Measurements from ENCODE around the gene BLNK. TPM values are rescaled to one million over a fixed set of nuclear protein-coding genes. Genes with fewer than 3 reads are reported as not detected.
A peak's percentile ranks its signal among the peaks of the same experiment; 100 is the strongest.

Gene BLNK
- total RNA-seq, 1 donor from 2014 or later: not detected

DNA sequence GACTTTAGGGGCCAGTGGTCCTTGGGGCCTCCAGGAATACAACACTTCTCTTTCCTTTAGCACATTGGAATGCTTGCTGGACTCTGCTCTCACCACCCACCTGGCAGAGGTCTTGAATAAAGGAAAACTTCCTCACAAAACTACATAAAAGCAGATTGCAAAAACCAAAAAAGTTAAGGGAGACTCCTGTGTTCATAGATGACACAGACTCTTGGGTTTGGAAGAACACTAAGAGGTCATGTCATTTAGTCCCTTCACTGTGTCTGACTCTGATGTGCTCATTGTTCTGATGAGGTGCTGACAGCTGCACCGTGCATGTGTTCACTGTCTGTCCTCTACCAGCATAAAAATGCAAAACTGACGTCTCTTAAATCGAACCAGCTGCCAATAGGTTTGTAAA, 11.4 kb downstream of the BLNK start:
- no peak for DNase-seq

DNA sequence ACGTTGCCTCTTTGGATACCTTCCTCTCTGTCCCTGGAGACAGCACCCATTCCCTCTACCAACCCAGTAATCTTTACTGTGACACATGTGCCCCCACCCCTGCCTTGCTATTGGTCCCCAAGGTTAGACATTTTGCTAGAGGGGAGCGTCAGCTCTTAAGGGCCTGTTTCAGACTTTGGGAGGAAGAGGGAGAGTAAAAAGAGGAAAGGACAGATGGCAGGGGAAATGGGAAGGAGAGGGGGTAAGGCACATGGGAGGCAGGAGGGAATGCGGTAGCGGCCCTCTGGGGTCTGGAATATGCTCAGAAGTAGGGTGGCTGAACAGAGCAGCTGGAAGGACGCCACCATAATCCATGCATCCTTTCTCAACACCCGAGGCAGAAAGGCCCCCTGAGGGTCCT, 12.2 kb downstream of the BLNK start:
- no peak for DNase-seq

DNA sequence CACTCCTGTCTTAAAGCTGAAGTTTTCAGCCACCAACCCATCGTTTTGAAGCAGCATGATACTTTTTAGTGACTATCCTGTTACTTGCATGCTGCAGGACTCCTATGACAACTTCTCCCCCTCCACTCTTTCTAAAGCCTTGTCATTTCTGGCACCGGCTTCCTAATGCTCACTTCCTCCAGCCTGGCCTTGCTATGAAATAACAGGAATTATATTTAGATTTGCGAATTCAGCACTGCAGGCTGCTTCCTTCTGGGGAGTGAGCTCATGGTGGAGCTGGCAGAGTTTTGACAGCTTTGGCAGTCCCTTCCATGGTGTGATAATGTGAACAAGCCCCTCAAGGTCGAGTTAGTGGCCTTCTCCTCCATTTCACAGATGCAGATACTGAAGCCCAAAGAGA, 13.4 kb downstream of the BLNK start:
- peak; percentile 28 for DNase-seq

DNA sequence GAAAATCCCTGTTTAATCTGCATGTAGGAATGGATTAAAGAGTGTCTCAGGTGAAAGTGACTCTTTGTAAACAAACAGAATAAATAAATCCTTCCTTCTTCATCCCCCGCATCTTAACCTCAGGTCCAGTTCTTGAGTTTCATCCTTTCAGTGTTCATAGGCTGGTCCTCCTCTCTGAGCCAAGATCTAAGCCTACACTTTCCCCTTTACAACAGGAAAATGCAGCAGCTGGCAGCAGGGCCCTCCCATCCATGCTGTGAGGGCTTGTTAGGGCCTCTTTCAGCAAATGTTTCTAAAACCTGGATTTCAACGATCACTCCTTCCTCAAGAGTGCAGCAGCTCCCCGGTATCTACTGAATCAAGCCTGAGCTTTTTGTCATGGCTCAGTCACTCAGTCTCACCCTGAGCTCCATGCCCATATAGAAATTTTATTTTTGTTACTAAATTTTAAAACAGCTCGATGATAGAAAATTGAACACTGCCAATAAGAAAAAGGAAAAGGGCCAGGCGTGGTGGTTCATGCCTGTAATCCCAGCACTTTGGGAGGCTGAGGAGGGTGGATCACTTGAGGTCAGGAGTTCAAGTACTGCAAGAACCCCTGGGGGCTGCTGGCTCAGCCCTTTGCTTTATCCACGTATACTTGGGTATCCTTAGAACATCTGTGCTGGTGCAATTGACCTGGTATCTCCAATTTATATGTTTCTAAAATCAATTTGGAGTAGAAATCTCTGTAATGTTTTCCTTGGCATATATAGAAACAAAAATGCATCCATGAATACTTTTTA, 15.6 kb downstream of the BLNK start:
- no peak for DNase-seq

DNA sequence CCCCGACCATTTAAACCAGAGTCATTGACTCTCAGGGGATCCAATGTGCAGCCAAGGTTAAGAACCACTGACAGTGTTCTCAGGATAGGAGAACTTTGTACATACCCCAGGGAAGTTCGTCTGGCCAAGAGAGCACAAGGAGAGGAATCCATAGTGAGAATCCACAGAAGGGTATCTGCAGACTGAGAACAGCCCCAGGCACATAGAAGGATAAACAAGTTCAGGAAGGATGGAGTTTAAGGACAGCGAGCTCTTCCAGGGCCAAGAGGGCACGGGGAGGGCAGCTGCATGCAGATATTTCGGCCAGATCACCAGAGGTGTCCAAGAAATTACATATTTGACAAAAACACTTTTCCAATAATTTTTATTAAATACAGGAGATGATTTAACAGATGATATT, 16.4 kb downstream of the BLNK start:
- no peak for DNase-seq

DNA sequence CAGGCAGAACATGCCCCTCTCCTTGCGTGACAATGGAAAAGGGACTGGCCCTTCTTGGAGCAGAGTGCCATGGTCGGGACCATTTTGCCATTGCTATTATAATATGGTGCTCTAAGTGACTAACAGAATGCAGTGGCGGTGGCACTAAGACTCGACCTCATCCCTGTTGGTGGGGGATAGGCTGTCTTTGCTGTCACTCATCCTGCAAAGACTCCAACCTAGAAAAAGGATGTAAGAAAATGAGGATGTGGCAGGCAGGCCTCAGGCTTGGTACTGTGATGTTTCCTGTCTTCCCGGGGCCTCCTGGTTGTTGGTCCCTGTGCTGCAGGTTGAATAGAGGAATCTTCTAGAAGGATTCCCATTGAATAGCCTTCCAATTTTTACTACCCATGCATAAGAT, 18.6 kb downstream of the BLNK start:
- no peak for DNase-seq

DNA sequence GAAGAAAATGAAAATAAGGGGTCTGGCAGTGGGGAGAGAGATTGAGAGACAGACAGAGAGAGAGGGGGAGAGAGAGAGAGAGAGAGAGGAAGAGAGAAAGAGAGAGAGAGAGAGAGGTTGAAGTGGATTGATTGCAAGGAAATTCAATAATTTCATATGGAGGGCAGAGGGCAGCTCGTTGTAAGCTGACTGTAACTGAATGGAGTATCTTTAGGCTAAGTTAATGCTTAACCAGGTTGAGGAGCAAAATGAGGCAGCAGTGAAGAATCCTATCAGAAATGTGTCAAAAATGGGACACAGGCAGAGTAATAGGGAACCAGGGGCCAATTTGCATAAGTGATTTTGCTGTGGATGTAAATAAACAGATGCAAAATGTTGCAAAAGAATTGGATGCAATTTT, 21.0 kb downstream of the BLNK start:
- DNase-seq: no peak

DNA sequence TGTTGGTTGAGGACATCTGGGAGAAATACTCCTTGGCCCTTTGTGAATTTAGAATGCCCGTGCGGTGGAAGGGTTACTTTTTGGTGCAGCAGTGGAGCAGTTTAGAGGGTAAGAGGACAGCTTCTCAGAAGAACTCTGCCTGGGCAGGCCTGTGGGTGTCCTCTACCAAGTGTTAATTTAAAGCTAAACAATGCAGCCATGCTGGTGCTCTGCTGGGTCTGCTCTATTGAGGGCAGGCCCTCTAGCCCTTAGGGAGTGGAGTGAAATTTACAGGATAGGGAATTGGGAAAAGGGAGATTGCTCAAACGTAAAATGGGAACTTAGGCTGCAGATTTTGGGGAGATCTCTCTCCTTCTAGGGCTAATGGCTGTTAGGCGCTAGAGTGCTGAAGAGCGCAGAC, 22.1 kb downstream of the BLNK start:
- DNase-seq: no peak

DNA sequence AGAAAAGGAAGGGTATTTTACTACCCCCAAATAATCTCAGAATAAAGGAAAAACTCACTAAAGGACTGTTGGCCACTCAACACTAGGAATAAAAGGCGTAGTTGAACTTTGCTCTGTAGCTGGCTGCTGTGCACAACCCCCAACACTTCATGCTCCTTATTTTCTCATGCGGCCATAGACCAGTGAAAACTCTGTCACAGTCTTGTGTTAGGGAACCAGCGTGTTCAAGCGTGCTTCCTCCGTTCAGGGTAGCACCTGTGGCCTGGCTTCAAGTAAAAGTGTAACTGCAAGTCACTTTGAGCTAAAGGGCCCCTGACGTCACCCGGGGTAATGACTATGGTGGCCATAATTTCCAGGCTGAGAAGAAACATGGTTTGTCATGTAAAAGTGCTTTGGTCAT, 27.0 kb downstream of the BLNK start:
- DNase-seq: no peak

DNA sequence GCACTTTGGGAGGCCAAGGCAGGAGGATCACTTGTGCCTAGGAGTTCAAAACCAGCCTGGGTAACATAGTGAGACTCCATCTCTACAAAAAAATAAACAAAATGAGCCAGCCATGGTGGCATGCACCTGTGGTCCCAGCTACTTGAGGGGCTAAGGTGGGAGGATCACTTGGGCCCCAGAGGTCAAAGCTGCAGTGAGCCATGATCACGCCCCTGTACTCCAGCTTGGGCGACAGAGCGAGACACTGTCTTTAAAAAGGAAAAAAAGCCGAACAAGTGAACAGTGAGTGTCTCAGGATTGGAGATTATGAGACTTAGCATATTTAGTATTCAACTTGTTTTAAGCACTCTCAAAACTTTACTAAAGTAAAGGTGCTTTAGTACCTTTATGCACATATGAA, 28.1 kb downstream of the BLNK start:
- no peak for DNase-seq

DNA sequence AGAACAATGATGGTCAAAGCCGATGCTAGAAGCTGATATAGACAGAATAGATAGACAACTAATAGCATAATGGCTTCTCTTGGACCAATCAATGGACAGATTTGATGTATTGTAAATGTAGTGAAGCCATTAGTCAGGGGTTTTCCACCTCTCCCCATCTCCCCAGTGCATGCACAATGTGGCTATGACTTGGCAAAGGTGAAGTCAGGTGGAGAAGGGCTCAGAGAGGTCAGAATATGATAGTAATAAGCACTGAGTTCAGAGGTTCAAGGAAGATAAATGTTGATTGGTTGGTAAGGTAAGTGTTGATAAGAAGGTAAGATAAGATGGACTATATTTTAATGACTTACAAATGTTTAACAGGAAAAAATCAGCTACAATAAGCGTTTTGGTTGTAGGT, 28.5 kb downstream of the BLNK start:
- no peak for DNase-seq

DNA sequence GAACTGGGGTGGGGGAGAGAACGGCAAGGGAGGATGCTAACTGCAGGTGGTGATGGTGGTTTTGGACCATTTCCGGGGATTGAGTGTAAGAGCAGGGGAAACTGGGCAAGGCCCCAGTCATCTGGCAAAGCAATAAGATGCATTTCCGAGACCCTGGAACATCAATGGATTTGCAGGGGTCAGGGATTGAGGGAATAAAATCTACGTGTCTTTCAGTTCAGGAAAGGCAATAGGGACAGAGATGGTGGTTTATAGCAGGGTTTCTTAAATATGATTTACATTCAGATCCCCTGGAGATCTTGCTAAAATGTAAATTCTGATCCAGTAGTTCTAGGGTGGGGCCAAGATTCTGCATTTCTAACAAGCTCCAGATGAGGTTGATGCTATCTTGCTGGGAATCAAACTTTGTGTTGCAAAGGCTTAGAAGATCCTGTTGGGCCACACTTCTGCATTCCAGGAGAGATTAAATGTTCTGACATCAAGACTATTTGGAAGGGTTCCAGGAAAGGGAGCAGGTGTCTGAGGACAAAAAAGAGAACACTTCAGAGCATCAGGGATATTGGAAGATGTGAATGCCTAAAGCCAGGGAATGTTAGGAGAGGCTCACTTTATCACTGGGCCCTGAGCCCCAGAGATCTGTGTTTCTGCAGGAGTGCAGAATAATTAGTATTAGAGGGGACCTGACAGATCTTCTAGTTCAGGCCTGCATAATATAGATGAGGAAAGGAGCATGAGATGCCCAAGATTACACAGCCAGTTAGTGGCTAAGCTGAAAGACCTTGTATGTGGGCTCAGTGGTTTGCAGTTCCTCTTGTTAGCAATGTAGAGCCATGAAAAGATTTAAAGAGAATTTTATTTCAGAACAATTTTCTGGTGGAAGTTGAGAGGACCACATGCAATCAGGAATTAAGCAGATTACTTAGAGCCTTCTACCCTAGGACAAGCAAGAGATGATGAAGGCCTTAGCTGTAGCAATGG, 32.4 kb downstream of the BLNK start:
- DNase-seq: no peak

DNA sequence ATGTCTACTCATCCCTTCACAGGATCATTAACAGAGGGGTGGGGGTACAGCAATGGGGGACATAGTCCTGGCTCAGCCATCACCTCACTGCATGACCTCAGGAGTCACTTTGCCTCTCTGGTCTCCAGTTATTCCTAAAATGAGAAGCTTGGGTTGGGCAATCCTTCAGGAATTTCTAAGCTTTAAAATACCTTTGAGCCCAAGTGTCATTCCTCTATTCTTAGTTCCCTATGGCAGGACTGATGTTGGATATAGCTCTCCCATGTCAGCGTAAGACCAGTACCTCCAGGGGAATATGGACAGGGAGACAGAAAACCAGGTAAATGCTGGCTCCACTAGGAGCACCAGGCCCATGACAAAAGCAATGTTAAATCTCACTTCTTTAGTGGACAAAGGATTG, 34.5 kb downstream of the BLNK start:
- DNase-seq: no peak

DNA sequence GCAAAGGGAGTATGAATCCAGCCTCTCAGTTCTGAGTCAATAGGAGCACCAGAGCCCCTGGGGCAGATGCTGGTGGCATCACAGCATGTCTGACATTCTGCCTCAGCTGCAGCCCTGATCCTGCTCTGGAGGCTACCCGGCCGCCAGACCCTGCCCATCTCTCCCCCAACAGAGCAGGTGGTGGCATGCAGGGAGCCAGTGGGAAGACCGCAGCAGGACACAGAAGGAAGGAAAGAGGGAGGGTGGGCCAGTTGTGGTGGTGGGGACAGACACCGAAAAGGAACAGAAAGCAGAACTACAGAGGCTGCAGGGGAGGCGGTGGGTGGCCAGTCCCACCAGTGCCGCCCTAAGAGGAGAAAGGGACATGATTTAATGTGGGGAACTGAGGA, 35.3 kb downstream of the BLNK start:
- no peak for DNase-seq

DNA sequence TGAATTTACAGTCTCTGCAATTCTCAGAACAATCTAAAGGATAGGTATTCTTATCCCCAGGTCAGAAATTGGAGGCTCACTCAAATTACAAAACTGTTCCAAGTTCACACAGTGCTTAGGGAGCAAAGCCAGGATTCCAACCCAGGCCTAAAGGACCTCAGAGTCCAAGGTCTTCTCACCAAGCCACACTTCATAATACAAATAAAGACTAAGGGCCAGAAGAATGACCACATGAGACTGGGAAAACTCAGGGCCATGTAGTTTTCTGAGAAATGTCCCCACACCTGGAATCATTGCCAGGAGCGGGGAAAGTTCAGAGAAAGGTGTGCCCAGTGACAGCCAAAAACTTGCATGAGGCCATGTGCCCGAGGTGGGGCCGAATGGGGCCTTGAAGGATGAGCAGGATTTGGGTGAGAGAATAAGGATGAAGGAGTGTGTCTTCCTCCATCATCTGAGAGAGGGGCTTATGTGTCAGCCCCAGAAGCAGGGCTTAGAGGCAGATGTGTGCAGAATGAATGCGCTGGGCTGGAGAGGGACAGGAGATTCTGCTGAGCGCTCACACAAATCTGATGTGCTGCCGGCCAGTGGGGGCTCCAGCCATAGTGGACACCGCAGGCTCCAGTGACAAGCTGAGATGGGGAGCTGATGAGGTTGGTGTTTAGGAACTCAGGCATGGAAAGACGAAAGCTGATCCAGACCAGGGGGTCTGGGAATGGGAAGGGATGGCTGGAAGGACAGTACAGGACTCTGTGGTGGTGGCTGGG, 35.9 kb downstream of the BLNK start:
- DNase-seq: no peak

DNA sequence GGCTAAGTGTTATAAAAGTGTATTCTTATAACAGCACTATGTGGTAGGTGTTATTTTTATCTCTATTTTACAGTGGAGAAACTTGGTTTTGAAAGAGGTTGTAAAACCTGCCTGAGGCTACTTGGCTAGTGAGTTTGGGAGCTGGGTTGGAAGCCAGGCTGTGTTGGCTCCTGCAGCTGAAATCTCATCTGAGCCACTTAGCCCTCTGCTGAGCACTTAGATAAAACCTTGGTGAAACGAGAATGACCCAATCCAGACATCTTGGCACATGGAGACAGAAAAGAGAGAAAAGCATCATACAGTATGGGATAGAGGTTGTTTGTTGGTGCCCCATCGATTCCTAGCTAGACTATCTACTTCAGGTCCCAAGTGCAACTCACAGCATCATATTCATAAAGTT, 37.4 kb downstream of the BLNK start:
- no peak for DNase-seq

DNA sequence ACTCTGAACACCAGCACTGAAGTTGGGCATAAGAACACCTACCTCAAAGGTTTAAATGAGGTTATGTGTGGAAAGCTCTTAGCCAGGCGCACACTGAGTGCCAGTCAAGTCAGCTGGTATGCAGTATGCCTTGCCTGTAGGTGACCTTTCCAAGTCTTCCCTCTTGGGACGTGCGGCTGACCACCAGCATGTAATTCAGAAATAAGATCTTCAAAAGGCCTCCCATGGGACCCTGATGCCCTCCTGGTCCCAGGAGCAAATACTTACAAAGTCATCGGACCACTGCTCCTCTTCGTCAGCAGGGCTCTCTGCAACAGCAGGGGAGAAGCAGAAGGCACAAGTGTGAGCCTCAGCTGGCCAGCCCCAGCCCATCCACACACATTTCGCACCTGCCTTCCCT, 40.8 kb downstream of the BLNK start:
- no peak for DNase-seq

DNA sequence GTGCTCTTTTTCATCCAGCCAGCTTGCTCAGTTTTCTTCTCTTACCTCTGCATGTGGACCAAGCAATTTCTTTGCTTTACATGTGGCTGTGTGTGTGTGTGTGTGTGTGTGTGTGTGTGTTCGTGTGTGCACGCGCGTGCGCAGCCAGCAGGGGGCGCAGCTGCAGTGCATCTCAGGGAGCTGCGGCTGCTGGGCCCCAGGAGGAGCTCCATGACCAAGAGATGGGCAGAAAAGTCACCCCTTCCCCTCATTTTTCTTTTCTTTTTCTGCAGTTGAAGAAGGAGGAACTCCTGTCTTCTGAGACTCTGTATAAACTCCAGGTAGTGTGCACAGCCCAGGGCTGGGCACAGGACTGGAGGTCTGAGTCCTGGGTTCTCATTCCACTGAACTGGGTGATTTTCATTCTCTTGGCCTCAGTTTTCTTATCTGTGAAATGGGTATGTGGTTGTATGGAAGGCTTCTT, 41.8 kb downstream of the BLNK start:
- DNase-seq: peak; percentile 83

DNA sequence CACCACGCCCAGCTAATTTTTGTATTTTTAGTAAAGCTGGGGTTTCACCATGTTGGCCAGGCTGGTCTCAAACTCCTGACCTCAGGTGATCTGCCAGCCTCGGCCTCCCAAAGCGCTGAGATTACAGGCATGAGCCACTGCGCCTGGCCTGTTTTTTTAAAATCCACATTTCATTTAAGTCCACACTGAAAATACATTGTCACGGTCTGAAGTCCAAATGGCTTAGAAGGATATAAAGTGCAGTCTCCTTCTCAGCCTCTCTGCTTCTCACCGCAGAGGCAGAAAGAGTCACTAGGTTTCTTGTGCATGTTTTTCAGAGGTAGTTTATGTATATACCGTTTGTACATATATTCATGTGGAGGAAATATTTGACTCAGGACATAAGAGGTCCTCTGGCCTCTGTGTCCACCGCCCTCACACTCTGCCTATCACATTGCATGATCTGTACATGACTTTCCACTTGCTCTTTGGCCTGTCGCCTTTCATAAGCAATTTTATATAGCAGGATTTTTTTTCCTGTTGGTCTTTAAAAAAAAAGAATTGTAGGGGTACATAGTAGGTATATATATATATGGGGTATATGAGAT, 42.9 kb downstream of the BLNK start:
- DNase-seq: no peak

DNA sequence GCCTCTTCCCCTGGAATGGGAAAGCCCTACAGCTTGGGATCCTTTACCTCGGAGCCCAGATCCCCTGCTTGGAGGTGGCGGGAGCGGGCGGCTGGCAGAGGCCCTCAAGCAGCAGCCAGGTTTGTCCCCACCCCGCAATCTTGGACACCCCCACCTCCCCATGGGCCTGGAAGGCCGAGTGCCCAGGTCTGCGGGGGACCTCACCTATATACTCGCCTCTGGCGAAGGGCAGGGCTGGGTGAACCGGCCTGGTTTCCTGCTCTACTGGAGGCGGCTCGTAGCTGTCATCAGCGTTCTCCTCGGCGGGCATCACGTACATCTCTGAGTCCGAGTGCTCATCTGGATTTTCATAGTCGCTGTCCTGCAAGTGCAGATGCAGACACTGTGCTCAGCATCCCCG, 44.2 kb downstream of the BLNK start:
- no peak for DNase-seq

DNA sequence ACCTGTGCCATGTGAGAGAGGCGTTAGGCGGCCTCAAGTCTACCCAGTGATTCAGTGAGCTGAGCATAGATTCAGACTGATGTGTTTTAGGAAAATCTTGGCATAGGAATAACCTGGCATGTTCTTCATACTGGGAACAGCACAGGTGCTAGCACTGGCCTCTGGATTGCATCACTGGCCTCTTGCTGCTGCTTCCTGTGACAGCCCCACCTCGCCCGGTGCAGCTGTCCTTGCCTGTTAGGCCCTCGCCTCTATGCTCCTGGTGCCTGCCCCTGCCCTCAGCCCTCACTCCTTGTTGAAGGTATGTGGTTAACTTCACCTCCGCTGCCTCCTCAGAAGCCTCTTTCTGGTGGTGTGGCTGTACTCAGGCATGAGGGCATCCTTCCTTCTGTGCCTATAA, 46.2 kb downstream of the BLNK start:
- no peak for DNase-seq

DNA sequence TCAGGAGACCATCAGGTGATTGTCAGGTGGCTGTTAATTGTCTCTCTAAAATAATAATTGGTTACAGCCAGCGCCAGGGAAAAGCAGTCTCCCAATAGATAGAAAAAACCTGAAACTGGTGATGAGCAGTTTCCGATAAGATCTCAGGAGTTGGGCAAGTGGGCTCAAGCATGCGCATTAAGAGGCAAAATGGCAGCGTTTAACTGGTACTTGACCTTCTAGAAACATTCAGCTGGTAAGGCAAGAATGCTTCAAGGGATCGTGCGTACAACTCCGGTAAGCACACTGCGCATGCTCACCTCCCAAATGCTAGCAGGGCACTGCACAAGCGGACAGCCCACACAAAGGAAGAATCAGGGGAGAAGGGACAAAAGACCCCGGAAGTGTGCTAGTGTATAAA, 48.5 kb downstream of the BLNK start:
- no peak for DNase-seq

DNA sequence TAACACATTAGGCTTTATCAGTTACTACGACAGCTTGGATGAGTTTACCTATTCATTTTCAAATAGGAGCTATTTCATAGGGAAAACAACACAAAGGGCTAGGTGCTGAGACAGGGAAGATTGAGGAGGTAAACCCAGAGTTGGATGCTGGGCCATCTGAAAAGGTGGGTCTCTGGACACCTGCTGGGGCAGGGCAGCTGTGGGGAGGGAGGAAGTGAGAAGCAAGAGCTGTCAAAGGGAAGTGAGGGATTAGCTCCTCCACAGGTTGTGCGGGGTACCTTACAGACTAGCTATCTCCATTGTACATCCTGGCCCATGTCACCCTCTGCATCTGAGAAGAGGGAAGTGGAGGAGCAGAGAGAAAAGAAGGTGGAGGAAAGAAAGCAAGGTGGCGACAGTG, 48.9 kb downstream of the BLNK start:
- DNase-seq: no peak
